ENCODE results near the gene NPFF. TPM values are rescaled to one million over a fixed set of nuclear protein-coding genes. Genes with fewer than 3 reads are reported as not detected.
A peak's percentile ranks its signal among the peaks of the same experiment; 100 is the strongest.

NPFF gene
- total RNA-seq, 3 donors from 2014 or later (not counting 1 experiment from before 2014, with no cell fraction given), result not detected

GRCh38 chr12:53464685-53465418 is 42.4 kb downstream of the NPFF start:
- Mint-ChIP-seq H3K4me1 (peaks cover 37 to 41% of the 10 kb centered on the region in 2 donors), H3K36me3 (peaks cover 48% of the 10 kb centered on the region), H3K9me3 (no peaks in the 10 kb centered on the region), H3K27ac (peak overlapping the region; percentile 31 to 64), H3K27me3 (ENCODE audit: low read depth in 2 of 2) (no peaks in the 10 kb centered on the region), H3K4me3 (no peak overlapping the region)
- Histone ChIP-seq H3K9me3 (ENCODE audit: control insufficient read depth, insufficient read depth, low read length) (no peaks in the 10 kb centered on the region), H3K27ac (ENCODE audit: low read length) (no peak overlapping the region), H3K27me3 (ENCODE audit: control insufficient read depth, insufficient read depth, low read length) (no peaks in the 10 kb centered on the region), H3K4me3 (ENCODE audit: low read length) (no peak overlapping the region), H3K4me1 (ENCODE audit: control insufficient read depth, insufficient read depth, low read length) (no peaks in the 10 kb centered on the region), H3K36me3 (ENCODE audit: control insufficient read depth, insufficient read depth, low read length) (peaks cover 97% of the 10 kb centered on the region)
- intact Hi-C loops (cut with micrococcal nuclease), result no loop called here
- ATAC-seq, result peak in 1 of 3 donors; percentile 13
- DNase-seq, result no peak
- no peak for TF ChIP-seq CTCF (IDR thresholded peaks at IDR 0.05)
- WGBS (ENCODE audit: insufficient coverage), result 97% methylated on average over 10 of the region's 11 CpGs

- H3K9me3 ChIP-seq (ENCODE audit: control insufficient read depth, insufficient read depth, low read length), result no peaks in the 10 kb centered on the region
- no peaks in the 10 kb centered on the region for H3K27me3 ChIP-seq (ENCODE audit: control insufficient read depth, insufficient read depth, low read length)
- H3K4me1 Mint-ChIP-seq, result peaks cover 37 to 41% of the 10 kb centered on the region in 2 donors
- 87% methylated on average over 5 of the region's 5 CpGs for WGBS (ENCODE audit: insufficient coverage)
- H3K27me3 Mint-ChIP-seq (ENCODE audit: low read depth in 2 of 2), result no peaks in the 10 kb centered on the region
- no peak for TF ChIP-seq CTCF (IDR thresholded peaks at IDR 0.05)
- intact Hi-C loops (cut with micrococcal nuclease), result no loop called here
- ATAC-seq, result no peak
- H3K36me3 ChIP-seq (ENCODE audit: control insufficient read depth, insufficient read depth, low read length), result peaks cover 97% of the 10 kb centered on the region
- H3K4me3 Mint-ChIP-seq, result no peak overlapping the region
- no peak overlapping the region for H3K4me3 ChIP-seq (ENCODE audit: low read length)
- H3K27ac ChIP-seq (ENCODE audit: low read length), result no peak overlapping the region
- H3K36me3 Mint-ChIP-seq, result peaks cover 48% of the 10 kb centered on the region
- peak overlapping the region; percentile 20 to 31 for H3K27ac Mint-ChIP-seq
- DNase-seq, result no peak
- no peaks in the 10 kb centered on the region for H3K9me3 Mint-ChIP-seq
- no peaks in the 10 kb centered on the region for H3K4me1 ChIP-seq (ENCODE audit: control insufficient read depth, insufficient read depth, low read length)
Measured at GRCh38 chr12:53463802-53464560, 43.3 kb downstream of the NPFF start.

- Mint-ChIP-seq H3K27ac (peak overlapping the region; percentile 22 to 41), H3K9me3 (no peaks in the 10 kb centered on the region), H3K27me3 (ENCODE audit: low read depth in 2 of 2) (no peaks in the 10 kb centered on the region), H3K36me3 (peaks cover 38% of the 10 kb centered on the region), H3K4me1 (peaks cover 34 to 37% of the 10 kb centered on the region in 2 donors), H3K4me3 (no peak overlapping the region)
- Histone ChIP-seq H3K27me3 (ENCODE audit: control insufficient read depth, insufficient read depth, low read length) (no peaks in the 10 kb centered on the region), H3K4me1 (ENCODE audit: control insufficient read depth, insufficient read depth, low read length) (no peaks in the 10 kb centered on the region), H3K27ac (ENCODE audit: low read length) (no peak overlapping the region), H3K36me3 (ENCODE audit: control insufficient read depth, insufficient read depth, low read length) (peaks cover 99% of the 10 kb centered on the region), H3K9me3 (ENCODE audit: control insufficient read depth, insufficient read depth, low read length) (no peaks in the 10 kb centered on the region), H3K4me3 (ENCODE audit: low read length) (no peak overlapping the region)
- intact Hi-C loops (cut with micrococcal nuclease), result no loop called here
- no peak for ATAC-seq
- TF ChIP-seq CTCF (IDR thresholded peaks at IDR 0.05), result no peak
- 92% methylated on average over 2 of the region's 3 CpGs for WGBS (ENCODE audit: insufficient coverage)
- no peak for DNase-seq
Measured at GRCh38 chr12:53462935-53463334, 44.3 kb downstream of the NPFF start.

Data from natural killer cell (primary cell).